ENCODE measurements around the gene POLD2.

- TF ChIP-seq CTCF (IDR thresholded peaks at IDR 0.05; ENCODE audit: low read depth, low read length, poor library complexity, severe bottlenecking) (no peak), EZH2phosphoT487 (IDR thresholded peaks at IDR 0.05; ENCODE audit: borderline replicate concordance, low read length) (no peak)
These were observed 46.3 kb downstream of the POLD2 start for GRCh38 chr7:44077061-44077460.

All from DOHH2 (cell line).